H1 (cell line): ENCODE results near the gene STAMBPL1. TPM values are rescaled to one million over a fixed set of nuclear protein-coding genes. Genes with fewer than 3 reads are reported as not detected.

Experiments used
- CBX5 ChIP-seq: fragments of 300-800, 300-1000 bp; sonication (generic); IDR thresholded peaks from 2 replicates; pipeline ENCODE4 v1.7.1; 2016; ENCODE audit warnings: antibody characterized with exemption, low read length, low read depth
- CHD1 ChIP-seq: IDR thresholded peaks from 2 replicates; pipeline ENCODE4 v1.6.1; 2012; ENCODE audit warnings: low read depth, low read length, improper control_type of control experiment
- GTF2F1 ChIP-seq: IDR thresholded peaks from 2 replicates; pipeline ENCODE4 v1.6.1; 2012; ENCODE audit warnings: low read depth, low read length, improper control_type of control experiment, borderline replicate concordance
- PHF8 ChIP-seq: fragments of 200-600 bp; sonication (generic); conservative IDR thresholded peaks from 2 replicates; pipeline ENCODE4 v1.7.1; 2012; ENCODE audit warnings: low read depth, mild to moderate bottlenecking, inconsistent platforms, low read length, moderate library complexity
- POLR2AphosphoS5 ChIP-seq: IDR thresholded peaks from 2 replicates; pipeline ENCODE4 v1.6.1; 2011; ENCODE audit warnings: low read depth, low read length
- RXRA ChIP-seq: IDR thresholded peaks from 2 replicates; pipeline ENCODE4 v1.6.1; 2011; ENCODE audit warnings: low read depth, mild to moderate bottlenecking, low read length, moderate library complexity; ENCODE audit not compliant: insufficient read depth
- SAP30 ChIP-seq: fragments of 300-600 bp; sonication (generic); IDR thresholded peaks from 2 replicates; pipeline ENCODE4 v1.7.1; 2012; ENCODE audit warnings: low read length, moderate library complexity, mild to moderate bottlenecking, inconsistent platforms; ENCODE audit not compliant: insufficient read depth, insufficient replicate concordance
- TAF7 ChIP-seq: optimal IDR thresholded peaks from 2 replicates; pipeline ENCODE3; 2011; ENCODE audit warnings: low read depth, mild to moderate bottlenecking, inconsistent platforms, low read length, moderate library complexity, borderline replicate concordance
- TBP ChIP-seq: IDR thresholded peaks from 2 replicates; pipeline ENCODE4 v1.6.1; 2011; ENCODE audit warnings: low read depth, low read length, improper control_type of control experiment
- USF2 ChIP-seq: IDR thresholded peaks from 2 replicates; pipeline ENCODE4 v1.6.1; 2011; ENCODE audit warnings: low read length, improper control_type of control experiment
- polyA plus RNA-seq, 7 experiments: library from polyadenylated mRNA; depleted of rRNA in 3 of 7; stranded (reverse) in 5 of 7; unstranded in 2 of 7; fragments of >200 nt in 5 of 7; fragments of 200-250 nt in 2 of 7; gene quantifications; 1 replicate in 5 of 7; 2 replicates in 1 of 7; 4 replicates in 1 of 7; pipeline versions ENCODE4 v1.2.1 to v1.2.3, GENCODE V29; 2011 to 2013; ENCODE audit warnings: missing spikeins in 2 of 7, mixed read lengths in 2 of 7
- total RNA-seq: library from RNA; stranded (reverse); fragmentation: NEBNext Ultra II Directional; extraction: Animal tissue kit (Norgen Biotek cat#: 25700); gene quantifications from 2 replicates; pipeline ENCODE4 v1.2.1, GENCODE V29; 2021
- TF ChIP-seq, protein P1 (sequence below): fragments of 300-600 bp; sonication (generic); IDR thresholded peaks from 2 replicates; pipeline ENCODE4 v1.7.1; 2012; ENCODE audit warnings: low read length, moderate library complexity, mild to moderate bottlenecking, inconsistent platforms; ENCODE audit not compliant: insufficient replicate concordance

Gene STAMBPL1
- total and polyA plus RNA-seq, 2 of the 8 experiments (the other 6 are each of a cell fraction or from before 2014, with no cell fraction given): 5.5 TPM

- TF ChIP-seq, protein P1, sequence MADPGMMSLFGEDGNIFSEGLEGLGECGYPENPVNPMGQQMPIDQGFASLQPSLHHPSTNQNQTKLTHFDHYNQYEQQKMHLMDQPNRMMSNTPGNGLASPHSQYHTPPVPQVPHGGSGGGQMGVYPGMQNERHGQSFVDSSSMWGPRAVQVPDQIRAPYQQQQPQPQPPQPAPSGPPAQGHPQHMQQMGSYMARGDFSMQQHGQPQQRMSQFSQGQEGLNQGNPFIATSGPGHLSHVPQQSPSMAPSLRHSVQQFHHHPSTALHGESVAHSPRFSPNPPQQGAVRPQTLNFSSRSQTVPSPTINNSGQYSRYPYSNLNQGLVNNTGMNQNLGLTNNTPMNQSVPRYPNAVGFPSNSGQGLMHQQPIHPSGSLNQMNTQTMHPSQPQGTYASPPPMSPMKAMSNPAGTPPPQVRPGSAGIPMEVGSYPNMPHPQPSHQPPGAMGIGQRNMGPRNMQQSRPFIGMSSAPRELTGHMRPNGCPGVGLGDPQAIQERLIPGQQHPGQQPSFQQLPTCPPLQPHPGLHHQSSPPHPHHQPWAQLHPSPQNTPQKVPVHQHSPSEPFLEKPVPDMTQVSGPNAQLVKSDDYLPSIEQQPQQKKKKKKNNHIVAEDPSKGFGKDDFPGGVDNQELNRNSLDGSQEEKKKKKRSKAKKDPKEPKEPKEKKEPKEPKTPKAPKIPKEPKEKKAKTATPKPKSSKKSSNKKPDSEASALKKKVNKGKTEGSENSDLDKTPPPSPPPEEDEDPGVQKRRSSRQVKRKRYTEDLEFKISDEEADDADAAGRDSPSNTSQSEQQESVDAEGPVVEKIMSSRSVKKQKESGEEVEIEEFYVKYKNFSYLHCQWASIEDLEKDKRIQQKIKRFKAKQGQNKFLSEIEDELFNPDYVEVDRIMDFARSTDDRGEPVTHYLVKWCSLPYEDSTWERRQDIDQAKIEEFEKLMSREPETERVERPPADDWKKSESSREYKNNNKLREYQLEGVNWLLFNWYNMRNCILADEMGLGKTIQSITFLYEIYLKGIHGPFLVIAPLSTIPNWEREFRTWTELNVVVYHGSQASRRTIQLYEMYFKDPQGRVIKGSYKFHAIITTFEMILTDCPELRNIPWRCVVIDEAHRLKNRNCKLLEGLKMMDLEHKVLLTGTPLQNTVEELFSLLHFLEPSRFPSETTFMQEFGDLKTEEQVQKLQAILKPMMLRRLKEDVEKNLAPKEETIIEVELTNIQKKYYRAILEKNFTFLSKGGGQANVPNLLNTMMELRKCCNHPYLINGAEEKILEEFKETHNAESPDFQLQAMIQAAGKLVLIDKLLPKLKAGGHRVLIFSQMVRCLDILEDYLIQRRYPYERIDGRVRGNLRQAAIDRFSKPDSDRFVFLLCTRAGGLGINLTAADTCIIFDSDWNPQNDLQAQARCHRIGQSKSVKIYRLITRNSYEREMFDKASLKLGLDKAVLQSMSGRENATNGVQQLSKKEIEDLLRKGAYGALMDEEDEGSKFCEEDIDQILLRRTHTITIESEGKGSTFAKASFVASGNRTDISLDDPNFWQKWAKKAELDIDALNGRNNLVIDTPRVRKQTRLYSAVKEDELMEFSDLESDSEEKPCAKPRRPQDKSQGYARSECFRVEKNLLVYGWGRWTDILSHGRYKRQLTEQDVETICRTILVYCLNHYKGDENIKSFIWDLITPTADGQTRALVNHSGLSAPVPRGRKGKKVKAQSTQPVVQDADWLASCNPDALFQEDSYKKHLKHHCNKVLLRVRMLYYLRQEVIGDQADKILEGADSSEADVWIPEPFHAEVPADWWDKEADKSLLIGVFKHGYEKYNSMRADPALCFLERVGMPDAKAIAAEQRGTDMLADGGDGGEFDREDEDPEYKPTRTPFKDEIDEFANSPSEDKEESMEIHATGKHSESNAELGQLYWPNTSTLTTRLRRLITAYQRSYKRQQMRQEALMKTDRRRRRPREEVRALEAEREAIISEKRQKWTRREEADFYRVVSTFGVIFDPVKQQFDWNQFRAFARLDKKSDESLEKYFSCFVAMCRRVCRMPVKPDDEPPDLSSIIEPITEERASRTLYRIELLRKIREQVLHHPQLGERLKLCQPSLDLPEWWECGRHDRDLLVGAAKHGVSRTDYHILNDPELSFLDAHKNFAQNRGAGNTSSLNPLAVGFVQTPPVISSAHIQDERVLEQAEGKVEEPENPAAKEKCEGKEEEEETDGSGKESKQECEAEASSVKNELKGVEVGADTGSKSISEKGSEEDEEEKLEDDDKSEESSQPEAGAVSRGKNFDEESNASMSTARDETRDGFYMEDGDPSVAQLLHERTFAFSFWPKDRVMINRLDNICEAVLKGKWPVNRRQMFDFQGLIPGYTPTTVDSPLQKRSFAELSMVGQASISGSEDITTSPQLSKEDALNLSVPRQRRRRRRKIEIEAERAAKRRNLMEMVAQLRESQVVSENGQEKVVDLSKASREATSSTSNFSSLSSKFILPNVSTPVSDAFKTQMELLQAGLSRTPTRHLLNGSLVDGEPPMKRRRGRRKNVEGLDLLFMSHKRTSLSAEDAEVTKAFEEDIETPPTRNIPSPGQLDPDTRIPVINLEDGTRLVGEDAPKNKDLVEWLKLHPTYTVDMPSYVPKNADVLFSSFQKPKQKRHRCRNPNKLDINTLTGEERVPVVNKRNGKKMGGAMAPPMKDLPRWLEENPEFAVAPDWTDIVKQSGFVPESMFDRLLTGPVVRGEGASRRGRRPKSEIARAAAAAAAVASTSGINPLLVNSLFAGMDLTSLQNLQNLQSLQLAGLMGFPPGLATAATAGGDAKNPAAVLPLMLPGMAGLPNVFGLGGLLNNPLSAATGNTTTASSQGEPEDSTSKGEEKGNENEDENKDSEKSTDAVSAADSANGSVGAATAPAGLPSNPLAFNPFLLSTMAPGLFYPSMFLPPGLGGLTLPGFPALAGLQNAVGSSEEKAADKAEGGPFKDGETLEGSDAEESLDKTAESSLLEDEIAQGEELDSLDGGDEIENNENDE: no peak
- TF ChIP-seq CBX5 (no peak), POLR2AphosphoS5 (no peak), PHF8 (no peak), CHD1 (no peak), RXRA (no peak), SAP30 (no peak), GTF2F1 (no peak), USF2 (no peak), TAF7 (no peak), TBP (no peak)
- TF ChIP-seq, all 59 proteins: peak for 0
These were observed 86.8 kb downstream of the STAMBPL1 start (continued) for GRCh38 chr10:88966797-88967196.
